Ishikawa (cell line): ENCODE results near the gene GRAMD1B.

Experiments
- CEBPB ChIP-seq: IDR thresholded peaks from 2 replicates; pipeline ENCODE4 v1.6.1; 2012
- CREB1 ChIP-seq: IDR thresholded peaks from 2 replicates; pipeline ENCODE4 v1.6.1; 2012; ENCODE audit warnings: low read depth
- EGR1 ChIP-seq: IDR thresholded peaks from 2 replicates; pipeline ENCODE4 v1.6.1; 2012
- EP300 ChIP-seq: IDR thresholded peaks from 2 replicates; pipeline ENCODE4 v1.6.1; 2012; ENCODE audit warnings: borderline replicate concordance
- FOXM1 ChIP-seq: IDR thresholded peaks from 2 replicates; pipeline ENCODE4 v1.6.1; 2012; ENCODE audit warnings: low read depth, borderline replicate concordance
- MAX ChIP-seq: IDR thresholded peaks from 2 replicates; pipeline ENCODE4 v1.6.1; 2012
- NFIC ChIP-seq: IDR thresholded peaks from 2 replicates; pipeline ENCODE4 v1.6.1; 2012
- RAD21 ChIP-seq: IDR thresholded peaks from 2 replicates; pipeline ENCODE4 v1.6.1; 2012; ENCODE audit warnings: low read depth
- REST ChIP-seq: IDR thresholded peaks from 2 replicates; pipeline ENCODE4 v1.6.1; 2012; ENCODE audit warnings: low read depth, mild to moderate bottlenecking
- TAF1 ChIP-seq: IDR thresholded peaks from 2 replicates; pipeline ENCODE4 v1.6.1; 2012; ENCODE audit warnings: low read depth, mild to moderate bottlenecking
- TCF12 ChIP-seq: IDR thresholded peaks from 2 replicates; pipeline ENCODE4 v1.6.1; 2012; ENCODE audit warnings: low read depth
- TEAD4 ChIP-seq: IDR thresholded peaks from 2 replicates; pipeline ENCODE4 v1.6.1; 2012
- USF1 ChIP-seq: IDR thresholded peaks from 2 replicates; pipeline ENCODE4 v1.6.1; 2012
- YY1 ChIP-seq: IDR thresholded peaks from 2 replicates; pipeline ENCODE4 v1.6.1; 2012; ENCODE audit warnings: low read depth

- TF ChIP-seq CEBPB (no peak), TCF12 (no peak), EP300 (no peak), EGR1 (no peak), TAF1 (no peak), MAX (no peak), USF1 (no peak), YY1 (no peak), CREB1 (no peak), TEAD4 (no peak), FOXM1 (no peak), REST (no peak), RAD21 (no peak), NFIC (no peak)
Observed at GRCh38 chr11:123494195-123495050, 64.4 kb downstream of the GRAMD1B start.
